HG03354 (cell line): ENCODE data around the gene GREM2.

ENCODE experiments used
- ATAC-seq: cut with Tn5 transposase; IDR thresholded peaks from one replicate; pipeline ENCODE4 v1.9.1; 2021; ENCODE audit warnings: mild to moderate bottlenecking; ENCODE audit not compliant: unreplicated experiment, poor library complexity, severe bottlenecking

GREM2 gene

GRCh38 chr1:240571782-240572181 lies 40.2 kb downstream of the GREM2 start:
- no peak for ATAC-seq

GRCh38 chr1:240567066-240567465 lies 44.9 kb downstream of the GREM2 start:
- no peak for ATAC-seq

- ATAC-seq, result no peak
Measured at GRCh38 chr1:240562779-240563178, 49.2 kb downstream of the GREM2 start.

GRCh38 chr1:240562111-240562590 lies 49.8 kb downstream of the GREM2 start:
- no peak for ATAC-seq

- ATAC-seq, result no peak
Measured at GRCh38 chr1:240559781-240560180, 52.2 kb downstream of the GREM2 start.

GRCh38 chr1:240555524-240555923 lies 56.4 kb downstream of the GREM2 start:
- no peak for ATAC-seq

GRCh38 chr1:240553351-240553750 lies 58.6 kb downstream of the GREM2 start:
- no peak for ATAC-seq

GRCh38 chr1:240539769-240540414 lies 72.1 kb downstream of the GREM2 start:
- ATAC-seq, result no peak

GRCh38 chr1:240538776-240539430 lies 73.1 kb downstream of the GREM2 start:
- no peak for ATAC-seq

GRCh38 chr1:240533154-240533780 lies 78.7 kb downstream of the GREM2 start:
- no peak for ATAC-seq

GRCh38 chr1:240528591-240528990 lies 83.4 kb downstream of the GREM2 start:
- no peak for ATAC-seq

GRCh38 chr1:240527086-240527485 lies 84.9 kb downstream of the GREM2 start:
- no peak for ATAC-seq

GRCh38 chr1:240526312-240526711 lies 85.6 kb downstream of the GREM2 start:
- no peak for ATAC-seq

- ATAC-seq, result no peak
Measured at GRCh38 chr1:240524356-240525069, 87.4 kb downstream of the GREM2 start.

- ATAC-seq, result no peak
Measured at GRCh38 chr1:240522122-240522822, 89.7 kb downstream of the GREM2 start.

- no peak for ATAC-seq
Measured at GRCh38 chr1:240517891-240518290, 94.1 kb downstream of the GREM2 start.

GRCh38 chr1:240516069-240516468 lies 95.9 kb downstream of the GREM2 start:
- no peak for ATAC-seq

- no peak for ATAC-seq
Measured at GRCh38 chr1:240515505-240515904, 96.5 kb downstream of the GREM2 start.

GRCh38 chr1:240511789-240512188 lies 100.2 kb downstream of the GREM2 start:
- ATAC-seq, result no peak

- ATAC-seq, result no peak
Measured at GRCh38 chr1:240508950-240509349, 103.0 kb downstream of the GREM2 start.
